Measurements from ENCODE around the gene SULT1C3. TPM values are rescaled to one million over a fixed set of nuclear protein-coding genes. Genes with fewer than 3 reads are reported as not detected.

The SULT1C3 gene
- total RNA-seq, 1 donor from 2014 or later = not detected

DNA sequence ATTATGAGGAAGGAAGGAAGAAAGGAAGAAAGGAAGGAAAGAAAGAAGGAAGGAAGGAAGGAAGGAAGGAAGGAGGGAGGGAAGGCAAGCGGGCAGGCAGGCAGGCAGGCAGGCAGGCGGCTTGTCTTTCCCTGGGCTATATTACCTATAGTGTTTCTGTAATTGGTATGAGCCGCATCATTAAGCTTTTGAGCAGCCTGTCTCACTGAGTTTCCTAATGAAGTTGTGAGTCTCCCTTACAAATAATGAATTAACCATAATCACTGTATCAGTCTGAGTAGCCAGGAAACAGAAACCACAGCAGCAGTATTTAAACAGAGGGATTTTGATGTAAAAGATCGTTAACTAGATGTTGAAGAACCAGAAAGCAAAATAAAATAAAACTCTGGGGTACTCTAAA is 11.8 kb upstream of the SULT1C3 start:
- intact Hi-C loops (cut with DNase I) = no loop called here

DNA sequence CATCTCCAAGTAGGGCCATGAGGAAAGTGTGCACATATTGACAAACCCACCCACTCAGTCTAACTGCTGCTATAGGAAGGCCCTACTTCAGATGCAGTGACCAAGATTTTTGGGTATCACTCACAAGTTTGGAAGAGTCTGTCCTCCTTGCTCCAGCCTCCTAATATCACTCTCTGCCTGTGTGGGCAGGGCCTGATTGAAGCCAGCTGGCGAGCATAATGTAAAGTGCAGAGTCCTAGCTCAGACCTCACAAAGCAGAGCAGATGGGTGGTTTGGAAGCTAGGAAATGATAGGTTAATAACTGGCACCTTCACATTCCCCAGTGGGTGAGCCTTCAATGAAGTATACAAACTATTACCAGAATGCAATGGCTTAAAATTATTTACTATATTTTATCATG is 11.2 kb upstream of the SULT1C3 start:
- no peak overlapping the region for H3K27ac ChIP-seq
- DNase-seq = no peak
- H3K4me3 ChIP-seq = no peak overlapping the region
- TF ChIP-seq, protein P1, sequence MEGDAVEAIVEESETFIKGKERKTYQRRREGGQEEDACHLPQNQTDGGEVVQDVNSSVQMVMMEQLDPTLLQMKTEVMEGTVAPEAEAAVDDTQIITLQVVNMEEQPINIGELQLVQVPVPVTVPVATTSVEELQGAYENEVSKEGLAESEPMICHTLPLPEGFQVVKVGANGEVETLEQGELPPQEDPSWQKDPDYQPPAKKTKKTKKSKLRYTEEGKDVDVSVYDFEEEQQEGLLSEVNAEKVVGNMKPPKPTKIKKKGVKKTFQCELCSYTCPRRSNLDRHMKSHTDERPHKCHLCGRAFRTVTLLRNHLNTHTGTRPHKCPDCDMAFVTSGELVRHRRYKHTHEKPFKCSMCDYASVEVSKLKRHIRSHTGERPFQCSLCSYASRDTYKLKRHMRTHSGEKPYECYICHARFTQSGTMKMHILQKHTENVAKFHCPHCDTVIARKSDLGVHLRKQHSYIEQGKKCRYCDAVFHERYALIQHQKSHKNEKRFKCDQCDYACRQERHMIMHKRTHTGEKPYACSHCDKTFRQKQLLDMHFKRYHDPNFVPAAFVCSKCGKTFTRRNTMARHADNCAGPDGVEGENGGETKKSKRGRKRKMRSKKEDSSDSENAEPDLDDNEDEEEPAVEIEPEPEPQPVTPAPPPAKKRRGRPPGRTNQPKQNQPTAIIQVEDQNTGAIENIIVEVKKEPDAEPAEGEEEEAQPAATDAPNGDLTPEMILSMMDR (IDR thresholded peaks at IDR 0.05) = no peak
- H3K27me3 ChIP-seq (ENCODE audit: low read depth) = no peaks in the 10 kb centered on the region
- no peak for ATAC-seq
- H3K4me1 ChIP-seq = no peaks in the 10 kb centered on the region
- peaks cover 6% of the 10 kb centered on the region for H3K9me3 ChIP-seq
- intact Hi-C loops (cut with DNase I) = no loop called here
- H3K36me3 ChIP-seq = no peaks in the 10 kb centered on the region

More for the DNA sequence above, 11.8 kb upstream of the SULT1C3 start:
- Histone ChIP-seq H3K9me3 (peaks cover 11% of the 10 kb centered on the region), H3K27ac (no peak overlapping the region), H3K4me3 (no peak overlapping the region), H3K36me3 (no peaks in the 10 kb centered on the region), H3K4me1 (no peaks in the 10 kb centered on the region), H3K27me3 (ENCODE audit: low read depth) (no peaks in the 10 kb centered on the region)
- TF ChIP-seq, protein P1 (IDR thresholded peaks at IDR 0.05) = no peak
- DNase-seq = no peak
- no peak for ATAC-seq

DNA sequence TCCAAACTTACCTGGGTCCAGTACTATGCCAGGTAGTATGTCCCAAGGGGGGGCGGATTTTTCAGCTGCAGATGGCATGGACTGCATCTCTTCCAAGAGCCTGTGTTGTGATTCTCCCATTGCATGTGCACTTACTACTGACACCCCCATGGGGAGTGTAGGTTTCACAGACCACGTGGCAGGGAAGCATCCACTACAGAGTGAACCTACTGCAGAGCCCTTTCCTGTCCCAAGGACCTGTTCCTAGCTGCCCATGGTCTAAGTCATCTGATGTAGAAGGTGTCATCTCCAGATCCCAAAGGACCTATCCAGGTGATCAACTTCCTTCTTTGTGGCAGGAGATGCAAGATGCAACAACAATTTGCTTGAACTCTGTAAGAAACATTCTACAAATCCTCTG is 9.9 kb upstream of the SULT1C3 start:
- DNase-seq = no peak
- Histone ChIP-seq H3K4me1 (no peaks in the 10 kb centered on the region), H3K36me3 (no peaks in the 10 kb centered on the region), H3K4me3 (no peak overlapping the region), H3K27ac (no peak overlapping the region), H3K9me3 (no peaks in the 10 kb centered on the region), H3K27me3 (ENCODE audit: low read depth) (no peaks in the 10 kb centered on the region)
- intact Hi-C loops (cut with DNase I) = no loop called here
- no peak for ATAC-seq
- TF ChIP-seq, protein P1 (IDR thresholded peaks at IDR 0.05) = no peak

DNA sequence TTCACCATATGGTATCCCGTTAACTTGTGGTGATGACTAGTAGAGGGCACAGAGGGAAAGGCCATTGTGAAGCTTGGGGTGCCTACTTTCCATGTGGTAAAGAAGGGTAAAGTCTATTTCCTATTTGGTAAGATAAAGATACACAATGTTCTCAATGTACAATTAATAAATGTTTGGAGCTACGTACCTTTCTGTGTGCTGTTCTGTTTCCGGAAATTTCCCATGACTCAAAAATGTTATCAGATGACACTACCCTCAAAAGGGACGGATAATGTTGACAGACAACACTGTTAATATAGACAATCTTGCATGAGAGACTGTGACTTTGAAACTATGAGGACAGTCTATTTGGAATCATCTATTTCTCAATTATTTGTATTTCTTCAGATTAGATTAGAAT is 4.2 kb upstream of the SULT1C3 start:
- no peak for ATAC-seq
- H3K36me3 ChIP-seq = no peaks in the 10 kb centered on the region
- H3K4me3 ChIP-seq = no peak overlapping the region
- peaks cover 13% of the 10 kb centered on the region for H3K9me3 ChIP-seq
- H3K4me1 ChIP-seq = no peaks in the 10 kb centered on the region
- TF ChIP-seq, protein P1 (IDR thresholded peaks at IDR 0.05) = no peak
- no peak overlapping the region for H3K27ac ChIP-seq
- no peak for DNase-seq
- no peaks in the 10 kb centered on the region for H3K27me3 ChIP-seq (ENCODE audit: low read depth)
- intact Hi-C loops (cut with DNase I) = no loop called here

DNA sequence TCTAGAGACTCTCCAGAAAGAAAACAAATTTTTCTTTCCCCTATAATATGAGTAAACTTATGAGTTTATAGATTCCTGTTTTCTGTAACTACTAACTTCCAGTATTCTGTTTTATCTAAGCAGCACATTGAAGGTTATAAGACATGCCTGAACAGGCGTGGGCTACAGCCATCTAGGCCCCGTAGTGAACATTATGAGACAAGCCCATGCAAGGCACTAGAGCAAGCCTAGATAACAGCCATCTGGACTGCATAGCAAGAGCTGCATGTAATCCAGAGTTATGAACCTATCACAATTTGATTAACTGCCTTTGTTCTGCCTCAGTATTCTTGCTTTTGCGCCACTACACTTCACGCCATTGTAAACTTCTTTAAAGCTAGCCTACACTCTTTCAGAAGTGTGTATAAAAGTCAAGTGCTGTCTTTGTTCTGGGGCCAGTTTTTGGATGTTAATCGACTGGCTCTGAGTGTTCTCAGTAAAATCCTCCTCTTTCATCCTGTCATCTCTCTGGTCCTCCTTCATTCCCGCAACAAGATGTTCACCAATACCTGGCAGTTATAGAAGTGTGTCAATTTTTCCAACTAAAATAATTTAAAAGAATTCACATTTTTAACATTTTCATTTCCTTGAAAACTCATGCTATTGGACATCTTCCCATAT is 3.0 kb upstream of the SULT1C3 start:
- peaks cover 13% of the 10 kb centered on the region for H3K9me3 ChIP-seq
- H3K4me1 ChIP-seq = no peaks in the 10 kb centered on the region
- no peak overlapping the region for H3K4me3 ChIP-seq
- no peak overlapping the region for H3K27ac ChIP-seq
- ATAC-seq (no peak), DNase-seq (no peak)
- no peaks in the 10 kb centered on the region for H3K36me3 ChIP-seq
- TF ChIP-seq, protein P1 (IDR thresholded peaks at IDR 0.05) = no peak
- no peaks in the 10 kb centered on the region for H3K27me3 ChIP-seq (ENCODE audit: low read depth)
- intact Hi-C loops (cut with DNase I) = no loop called here
